ENCODE results near the gene SIX3. TPM values are rescaled to one million over a fixed set of nuclear protein-coding genes. Genes with fewer than 3 reads are reported as not detected.
A peak's percentile ranks its signal among the peaks of the same experiment; 100 is the strongest.

The SIX3 gene
- total RNA-seq, 1 experiment from 2014 or later = not detected

GRCh38 chr2:44954889-44955592 is 13.5 kb downstream of the SIX3 start:
- DNase-seq (ENCODE audit: low read depth) = no peak

GRCh38 chr2:44955593-44956392 is 14.3 kb downstream of the SIX3 start:
- DNase-seq (ENCODE audit: low read depth) = peak; percentile 53

- DNase-seq (ENCODE audit: low read depth) = no peak
These were observed 15.3 kb downstream of the SIX3 start for GRCh38 chr2:44956843-44957242.

GRCh38 chr2:44957656-44958327 is 16.3 kb downstream of the SIX3 start:
- DNase-seq (ENCODE audit: low read depth) = no peak

- peak; percentile 56 for DNase-seq (ENCODE audit: low read depth)
These were observed 18.4 kb downstream of the SIX3 start for GRCh38 chr2:44959855-44960254.

- no peak for DNase-seq (ENCODE audit: low read depth)
These were observed 19.4 kb downstream of the SIX3 start for GRCh38 chr2:44960871-44961270.

- no peak for DNase-seq (ENCODE audit: low read depth)
These were observed 20.7 kb downstream of the SIX3 start for GRCh38 chr2:44962176-44962695.

- no peak for DNase-seq (ENCODE audit: low read depth)
These were observed 23.3 kb downstream of the SIX3 start for GRCh38 chr2:44964752-44965236.

- no peak for DNase-seq (ENCODE audit: low read depth)
These were observed 24.2 kb downstream of the SIX3 start for GRCh38 chr2:44965684-44966083.

GRCh38 chr2:44967056-44967455 is 25.6 kb downstream of the SIX3 start:
- no peak for DNase-seq (ENCODE audit: low read depth)

- DNase-seq (ENCODE audit: low read depth) = no peak
These were observed 26.4 kb downstream of the SIX3 start for GRCh38 chr2:44967727-44968432.

- DNase-seq (ENCODE audit: low read depth) = no peak
These were observed 28.4 kb downstream of the SIX3 start for GRCh38 chr2:44969936-44970335.

GRCh38 chr2:44970846-44971450 is 29.4 kb downstream of the SIX3 start:
- peak; percentile 66 for DNase-seq (ENCODE audit: low read depth)

GRCh38 chr2:44972771-44973535 is 31.5 kb downstream of the SIX3 start:
- DNase-seq (ENCODE audit: low read depth) = no peak

GRCh38 chr2:44974064-44974715 is 32.7 kb downstream of the SIX3 start:
- DNase-seq (ENCODE audit: low read depth) = peak; percentile 75

GRCh38 chr2:44975571-44976450 is 34.3 kb downstream of the SIX3 start:
- no peak for DNase-seq (ENCODE audit: low read depth)

GRCh38 chr2:44979581-44979980 is 38.1 kb downstream of the SIX3 start:
- no peak for DNase-seq (ENCODE audit: low read depth)
